GM18499 (cell line): ENCODE results near the gene SCGB1A1.

Experiments used
- ATAC-seq: cut with Tn5 transposase; IDR thresholded peaks from one replicate; pipeline ENCODE4 v1.9.1; 2021; ENCODE audit warnings: moderate number of reproducible peaks; ENCODE audit not compliant: insufficient read depth, unreplicated experiment

Gene SCGB1A1

DNA sequence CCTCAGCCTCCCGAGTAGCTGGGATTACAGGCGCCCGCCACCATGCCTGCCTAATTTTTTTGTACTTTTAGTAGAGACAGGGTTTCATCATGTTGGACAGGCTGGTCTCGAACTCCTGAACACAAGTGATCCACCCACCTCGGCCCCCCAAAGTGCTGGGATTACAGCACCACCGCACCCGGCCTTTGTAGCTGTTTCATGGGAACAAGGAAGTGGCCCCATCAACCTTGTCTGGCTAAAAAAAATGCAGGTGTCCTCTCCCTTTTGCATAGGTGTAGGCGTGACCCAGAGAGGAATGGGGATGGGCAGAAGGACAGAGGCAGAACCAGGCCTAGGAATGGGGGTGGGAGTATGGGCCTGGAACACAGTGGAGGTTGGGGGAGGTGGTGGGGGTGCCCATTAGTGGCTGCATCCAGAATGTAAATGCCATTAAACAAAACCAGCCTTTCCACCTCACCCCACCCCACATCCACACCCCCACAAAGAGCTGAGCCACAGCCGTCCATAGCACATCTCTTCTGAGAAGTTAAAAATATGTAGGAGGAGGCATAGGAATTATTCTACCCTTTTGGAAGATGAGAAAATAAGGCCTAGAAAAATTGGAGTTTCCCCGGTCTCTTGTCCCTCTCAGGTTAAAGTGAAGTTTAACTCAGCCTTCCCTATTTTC lies 22.8 kb upstream of the SCGB1A1 start:
- ATAC-seq: no peak

- no peak for ATAC-seq
These were observed 20.5 kb upstream of the SCGB1A1 start for GRCh38 chr11:62398011-62398994.

DNA sequence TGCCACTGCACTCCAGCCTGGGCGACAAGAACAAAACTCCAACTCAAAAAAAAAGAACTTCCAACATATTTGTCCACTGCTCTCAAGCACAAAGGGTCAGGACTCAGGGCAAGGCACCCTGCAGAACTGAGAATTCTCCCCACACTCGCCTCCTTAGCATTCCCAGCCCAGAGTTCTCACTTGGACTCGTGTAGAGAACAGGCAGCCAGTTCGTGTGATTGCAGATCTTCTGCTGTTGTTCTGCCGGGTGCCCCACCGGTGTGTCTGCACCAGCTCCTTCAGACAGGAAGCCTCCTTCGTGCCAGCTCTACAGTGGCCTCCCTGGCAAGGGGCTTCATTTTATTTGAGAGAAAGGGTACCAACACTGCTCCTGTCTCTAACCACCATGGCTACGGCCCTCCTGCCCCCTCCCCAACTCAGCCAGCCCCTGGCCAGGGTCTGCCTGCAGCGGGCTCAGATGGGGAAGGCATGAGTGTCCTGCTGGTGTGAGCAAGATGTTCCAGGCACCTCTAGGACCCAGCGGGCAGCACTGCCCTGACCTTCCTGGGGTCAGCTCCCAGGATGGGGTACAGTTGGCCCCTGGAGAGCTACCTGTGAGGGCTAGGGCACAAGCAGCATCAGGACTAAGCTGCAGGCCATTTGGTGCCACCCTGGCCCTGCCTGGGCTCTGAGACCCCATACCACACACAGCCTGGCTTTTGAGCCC lies 19.5 kb upstream of the SCGB1A1 start:
- ATAC-seq: no peak

GRCh38 chr11:62399878-62400266 lies 19.0 kb upstream of the SCGB1A1 start:
- no peak for ATAC-seq

- ATAC-seq: no peak
These were observed 18.6 kb upstream of the SCGB1A1 start for GRCh38 chr11:62400281-62400680.

GRCh38 chr11:62400760-62401159 lies 18.1 kb upstream of the SCGB1A1 start:
- no peak for ATAC-seq

DNA sequence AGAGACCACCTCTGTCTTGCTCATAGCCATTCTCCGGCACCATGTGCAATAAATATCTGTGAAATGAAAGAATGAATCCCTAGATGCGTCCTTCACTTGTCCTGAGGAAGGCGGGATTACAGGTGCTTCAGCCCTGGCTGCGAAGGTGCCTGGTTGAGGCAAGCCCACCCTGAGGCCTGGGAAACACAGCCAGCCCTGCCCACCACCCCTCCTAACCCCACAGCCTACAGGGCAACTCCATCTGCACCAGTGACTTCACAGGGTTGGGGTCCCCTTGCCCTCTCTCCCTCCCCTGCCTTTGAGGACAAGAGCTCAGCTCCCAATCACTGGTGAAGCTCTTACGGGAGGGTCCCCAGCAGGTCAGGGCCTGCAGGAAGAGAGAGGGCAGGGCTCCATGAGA lies 17.5 kb upstream of the SCGB1A1 start:
- no peak for ATAC-seq

- ATAC-seq: no peak
These were observed 17.0 kb upstream of the SCGB1A1 start for GRCh38 chr11:62401811-62402210.

DNA sequence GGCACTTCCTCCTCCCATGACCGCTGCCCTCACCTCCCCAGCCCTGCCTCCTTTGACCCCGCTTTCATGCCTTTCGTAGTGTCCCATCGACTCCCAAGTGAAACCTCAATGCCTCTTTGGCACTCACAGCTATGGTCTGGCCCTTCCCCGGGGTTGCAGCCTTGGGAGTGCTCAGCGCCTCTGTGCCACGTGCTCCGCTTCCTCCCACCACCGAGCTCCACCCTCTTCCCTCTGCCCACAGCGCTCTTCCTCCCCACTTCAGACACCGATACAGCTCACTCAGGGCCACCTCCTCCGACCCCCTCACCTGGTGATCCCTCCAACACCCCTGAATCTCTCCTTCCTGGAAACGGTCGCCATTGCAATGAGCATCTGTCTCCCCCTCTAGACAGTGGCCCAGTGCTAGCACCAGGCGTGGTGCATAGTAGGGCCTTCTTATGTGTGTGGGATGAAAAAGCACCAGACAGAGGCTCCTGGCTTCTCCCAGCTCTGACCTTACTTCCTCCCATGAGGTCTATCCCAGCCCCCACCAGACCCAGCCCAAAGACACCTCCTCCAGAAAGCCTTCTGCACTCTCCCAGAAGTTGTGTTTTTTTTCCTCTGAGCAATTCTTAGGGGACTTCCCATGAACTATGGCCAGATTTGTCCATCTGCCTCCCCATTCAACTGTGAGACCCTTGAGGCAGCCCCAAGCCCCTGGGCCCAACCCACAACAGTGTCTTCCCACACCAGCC lies 16.4 kb upstream of the SCGB1A1 start:
- ATAC-seq: no peak

DNA sequence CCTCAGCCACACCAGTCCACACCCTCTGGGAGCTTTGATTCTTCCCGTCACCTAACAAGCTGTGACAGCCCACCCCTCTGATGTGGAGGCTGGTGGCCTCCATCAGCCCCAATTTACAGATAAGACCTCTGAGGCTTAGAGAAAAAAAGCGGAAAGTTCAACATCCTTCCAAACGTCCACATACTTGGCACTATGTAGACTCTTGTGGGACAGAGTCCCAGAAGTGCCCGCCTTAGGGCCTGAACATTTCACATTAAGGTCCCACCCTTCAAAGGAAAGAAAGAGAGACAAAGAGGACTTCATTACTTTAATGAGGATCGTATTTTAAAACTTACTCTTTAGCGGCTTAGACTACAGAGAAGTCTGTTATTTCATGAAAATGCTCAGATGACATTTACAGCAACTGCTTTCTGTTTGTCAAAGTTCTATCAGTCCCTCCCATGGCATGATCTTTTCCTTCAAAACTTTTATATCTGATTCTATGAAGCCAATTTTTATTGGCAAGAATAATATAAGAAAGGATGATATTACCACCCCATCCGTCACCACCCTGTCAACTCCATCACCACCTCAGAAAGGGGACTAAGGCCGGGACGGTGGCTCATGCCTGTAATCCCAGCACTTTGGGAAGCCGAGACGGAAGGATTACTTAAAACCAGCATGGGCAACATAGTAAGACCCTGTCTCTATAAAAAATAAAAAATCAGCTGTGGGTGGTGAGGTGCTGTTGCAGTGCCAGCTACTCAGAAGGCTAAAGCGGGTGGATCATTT lies 15.7 kb upstream of the SCGB1A1 start:
- no peak for ATAC-seq

DNA sequence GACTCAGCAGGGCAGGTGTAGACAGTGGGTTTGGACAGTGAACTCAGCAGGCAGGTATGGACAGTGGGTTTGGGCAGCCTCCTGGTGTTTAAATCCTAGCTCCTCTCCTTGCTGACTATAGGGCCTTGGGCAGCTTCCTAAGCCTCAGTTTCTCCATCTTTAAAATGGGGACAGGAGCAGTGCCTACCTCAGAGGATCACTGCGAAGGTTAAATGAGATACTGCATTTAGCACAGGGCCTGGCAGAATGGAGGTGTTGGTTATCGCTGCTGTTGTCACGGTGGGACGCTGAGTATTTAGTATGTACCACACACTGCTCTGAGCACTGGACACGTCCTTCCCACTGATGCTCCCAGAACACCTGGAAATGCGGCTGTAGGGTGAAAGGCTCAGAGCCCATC lies 14.4 kb upstream of the SCGB1A1 start:
- no peak for ATAC-seq

- no peak for ATAC-seq
These were observed 13.9 kb upstream of the SCGB1A1 start for GRCh38 chr11:62404901-62405300.

DNA sequence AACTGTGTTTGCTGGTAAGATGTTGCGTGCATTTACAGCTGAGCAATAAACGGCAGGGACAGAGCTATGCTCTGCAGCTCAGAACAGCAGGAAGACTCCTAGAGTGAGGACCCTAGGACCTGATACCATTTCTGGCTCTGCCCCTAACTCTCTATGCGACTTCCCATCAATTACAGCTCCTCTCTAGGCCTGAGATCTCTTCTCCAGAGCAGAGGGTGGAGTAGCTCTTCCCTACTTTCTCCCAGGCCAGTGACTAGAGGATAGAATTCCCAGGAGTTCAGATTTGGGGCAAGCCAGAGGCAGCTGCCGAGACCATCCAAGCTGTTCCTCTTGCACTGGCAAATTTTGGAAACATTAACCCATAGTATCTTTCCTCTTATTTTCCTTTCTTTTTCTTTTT lies 12.8 kb upstream of the SCGB1A1 start:
- ATAC-seq: no peak

DNA sequence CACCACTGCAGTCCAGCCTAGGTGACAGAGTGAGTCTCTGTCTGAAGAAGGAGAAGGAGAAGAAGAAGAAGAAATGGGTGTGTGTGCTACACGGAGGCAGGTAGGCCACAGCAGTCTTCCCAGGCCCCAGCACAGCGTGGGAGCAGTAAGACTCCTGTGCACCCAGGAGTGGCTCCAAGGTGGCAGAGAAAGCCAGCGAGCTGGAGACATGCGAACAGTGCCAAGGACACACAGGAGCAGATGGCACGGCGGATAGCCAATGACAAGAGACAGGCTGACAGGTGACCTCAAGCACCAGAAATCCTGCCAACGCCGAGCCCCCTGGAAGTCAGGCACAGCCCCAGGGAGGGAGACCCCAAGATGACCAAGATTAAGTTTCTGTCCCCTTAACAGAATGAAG lies 9.0 kb upstream of the SCGB1A1 start:
- no peak for ATAC-seq

DNA sequence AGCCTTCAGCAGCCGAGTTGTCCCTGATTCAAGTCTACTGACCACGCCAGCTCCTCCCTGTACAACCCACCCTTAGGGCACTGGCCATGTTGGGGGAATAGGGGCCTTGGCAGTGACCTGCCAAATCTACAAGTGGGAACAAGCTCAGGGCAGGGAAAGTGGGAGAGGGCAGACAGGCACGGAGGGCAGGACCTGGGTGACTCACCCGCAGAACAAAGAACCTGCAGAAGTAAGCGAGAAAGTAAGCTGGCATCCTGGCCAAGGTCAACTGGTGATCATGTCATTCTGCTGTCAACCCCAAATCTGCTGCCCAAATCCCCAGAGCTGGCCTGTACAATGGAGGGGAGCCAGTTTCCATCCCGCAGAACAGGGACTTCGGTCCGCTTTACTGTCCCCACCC lies 7.9 kb upstream of the SCGB1A1 start:
- no peak for ATAC-seq

- no peak for ATAC-seq
These were observed 7.3 kb upstream of the SCGB1A1 start for GRCh38 chr11:62411524-62411923.

- no peak for ATAC-seq
These were observed 5.7 kb upstream of the SCGB1A1 start for GRCh38 chr11:62413060-62413696.

DNA sequence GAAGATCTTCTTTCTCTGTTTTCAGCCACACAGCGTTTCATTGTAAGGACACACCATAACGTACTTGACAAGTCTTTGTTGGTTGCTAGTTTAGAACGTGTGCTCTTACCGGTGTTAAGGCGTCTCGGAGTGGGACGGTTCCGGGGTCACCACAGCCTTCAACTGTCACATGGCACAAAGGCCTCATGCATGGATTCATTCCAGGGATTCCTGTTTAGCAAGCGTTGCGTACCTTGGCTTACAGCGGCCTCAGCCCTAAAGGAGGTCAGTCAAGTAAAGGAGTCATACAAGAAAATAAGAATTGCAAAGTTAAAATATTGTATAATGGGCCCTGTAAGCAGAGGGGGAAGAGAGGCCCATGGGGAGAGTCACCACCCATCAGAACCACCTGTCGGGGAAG lies 2.2 kb upstream of the SCGB1A1 start:
- no peak for ATAC-seq

DNA sequence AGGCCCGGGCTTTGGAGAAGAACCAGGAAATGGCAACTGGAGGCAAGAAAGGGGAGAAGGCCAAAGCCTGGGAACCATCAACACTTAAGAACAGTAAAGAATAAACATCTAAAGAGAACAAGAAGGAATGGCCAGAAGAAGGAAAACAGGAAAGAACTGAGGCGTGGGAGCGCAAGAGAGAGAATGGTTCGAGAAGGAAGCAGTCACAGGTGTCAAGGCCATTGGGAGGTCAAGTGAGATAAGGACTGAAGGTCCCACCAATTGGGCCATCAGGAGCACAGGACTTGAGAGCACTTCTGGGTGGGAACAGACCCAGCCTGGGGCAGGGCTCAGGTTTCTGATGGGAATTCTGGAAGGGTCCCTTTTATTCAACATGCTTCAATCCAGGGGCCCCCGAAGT lies 697 bp upstream of the SCGB1A1 start:
- no peak for ATAC-seq
